Caco-2 (cell line): ENCODE measurements around the gene GNAQ. TPM values are rescaled to one million over a fixed set of nuclear protein-coding genes. Genes with fewer than 3 reads are reported as not detected.

Experiments
- BruUV-seq: library from RNA; stranded (reverse); fragments of 400-500 nt; replicated peaks from 2 replicates; lab custom pipeline; 2021; lab: Mats Ljungman, UMichigan
- CTCF ChIA-PET: fragments of 300-600 bp; sonication (Branson Sonifier 250); formaldehyde crosslinking; loops from one replicate; lab custom pipeline; 2022; ENCODE audit warnings: antibody characterized with exemption; lab: Charles Lee
- POLR2A ChIA-PET: fragments of 300-600 bp; sonication (Branson Sonifier 250); formaldehyde crosslinking; loops from one replicate; lab custom pipeline; 2022; ENCODE audit warnings: antibody characterized with exemption; lab: Charles Lee
- DNase-seq, 2 experiments: peaks; one replicate each; pipeline versions ENCODE4 v3.0.0 to v3.0.0-alpha.2; 2020 to 2022
- H3K27me3 ChIP-seq: replicated peaks from 2 replicates; pipeline ENCODE4 v1.6.0; 2011; ENCODE audit warnings: low read length; ENCODE audit not compliant: control insufficient read depth, insufficient read depth
- H3K36me3 ChIP-seq: 2 replicates; pipeline ENCODE4 v1.5.1; 2011; ENCODE audit warnings: low read length; ENCODE audit not compliant: control insufficient read depth, insufficient read depth
- H3K4me1 ChIP-seq: fragments of 250-450 bp; sonication (Bioruptor Pico); 2 replicates; pipeline ENCODE4 v1.5.1; 2020; ENCODE audit warnings: mild to moderate bottlenecking
- H3K4me3 ChIP-seq: 2 replicates; pipeline ENCODE4 v1.5.1; 2011; ENCODE audit warnings: low read depth, mild to moderate bottlenecking, control low read depth, low read length
- H3K9me3 ChIP-seq: fragments of 250-450 bp; sonication (Bioruptor Pico); 2 replicates; pipeline ENCODE4 v1.5.1; 2020; ENCODE audit warnings: mild to moderate bottlenecking, moderate library complexity
- H3K27ac Mint-ChIP-seq: one replicate; pipeline ENCODE4 v1.8.0; 2022; ENCODE audit warnings: mixed read lengths; ENCODE audit not compliant: unreplicated experiment
- H3K27me3 Mint-ChIP-seq: one replicate; pipeline ENCODE4 v1.8.0; 2022; ENCODE audit warnings: mixed read lengths; ENCODE audit not compliant: insufficient read depth, unreplicated experiment
- H3K36me3 Mint-ChIP-seq: one replicate; pipeline ENCODE4 v1.8.0; 2022; ENCODE audit warnings: mild to moderate bottlenecking, mixed read lengths; ENCODE audit not compliant: insufficient read depth, unreplicated experiment
- H3K4me1 Mint-ChIP-seq: one replicate; pipeline ENCODE4 v1.8.0; 2022; ENCODE audit warnings: low read depth, mixed read lengths; ENCODE audit not compliant: unreplicated experiment
- H3K4me3 Mint-ChIP-seq: one replicate; pipeline ENCODE4 v1.8.0; 2022; ENCODE audit warnings: mild to moderate bottlenecking, moderate library complexity, mixed read lengths; ENCODE audit not compliant: unreplicated experiment
- H3K9me3 Mint-ChIP-seq: one replicate; pipeline ENCODE4 v1.8.0; 2022; ENCODE audit warnings: mixed read lengths; ENCODE audit not compliant: unreplicated experiment
- CTCF ChIP-seq, 2 experiments: fragments of 200-600 bp in 1 of 2; IDR thresholded peaks; 1 replicate in 1 of 2; 2 replicates in 1 of 2; pipeline versions ENCODE4 v1.5.1 to v1.8.0; 2011 to 2022; ENCODE audit warnings: antibody characterized with exemption in 1 of 2, control low read depth in 1 of 2, inconsistent platforms in 1 of 2, low read depth in 1 of 2, low read length in 1 of 2, mild to moderate bottlenecking in 1 of 2, moderate library complexity in 1 of 2; ENCODE audit not compliant: insufficient read depth in 1 of 2, severe bottlenecking in 1 of 2, unreplicated experiment in 1 of 2
- intact Hi-C: fragments of 100-400 bp; cut with micrococcal nuclease; formaldehyde crosslinking; loops from one replicate; pipeline ENCODE4 v1.10.0; 2022; ENCODE audit not compliant: unreplicated experiment
- total RNA-seq: library from RNA; stranded (reverse); gene quantifications from 2 replicates; pipeline ENCODE4 v1.2.3, GENCODE V29; 2022

GNAQ gene
- total RNA-seq, 1 experiment from 2014 or later, result 10.1 TPM

- TF ChIP-seq CTCF (IDR thresholded peaks at IDR 0.05; ENCODE audit: insufficient read depth in 1 of 2, low read depth in 1 of 2, low read length in 1 of 2, severe bottlenecking in 1 of 2, unreplicated experiment in 1 of 2), result no peak
- DNase-seq, result no peak
- peaks cover 9% of the 10 kb centered on the region for H3K4me1 Mint-ChIP-seq
- Histone ChIP-seq H3K4me3 (no peak overlapping the region), H3K9me3 (no peaks in the 10 kb centered on the region), H3K36me3 (no peaks in the 10 kb centered on the region), H3K27me3 (no peaks in the 10 kb centered on the region), H3K4me1 (no peaks in the 10 kb centered on the region)
- peak overlapping the region; percentile 43 for H3K4me3 Mint-ChIP-seq
- peak overlapping the region; percentile 34 for H3K27ac Mint-ChIP-seq
- peaks cover 5% of the 10 kb centered on the region for H3K36me3 Mint-ChIP-seq
- ChIA-PET CTCF (no interaction called here), POLR2A (no interaction called here)
- intact Hi-C loops, result no loop called here
- H3K27me3 Mint-ChIP-seq, result no peaks in the 10 kb centered on the region
- no peaks in the 10 kb centered on the region for H3K9me3 Mint-ChIP-seq
- BruUV-seq, result no TSS peak
Observed at GRCh38 chr9:77961541-77961940, 70.1 kb downstream of the GNAQ start.

- peaks cover 9% of the 10 kb centered on the region for H3K4me1 Mint-ChIP-seq
Observed at GRCh38 chr9:77960356-77961153, 71.1 kb downstream of the GNAQ start.

GRCh38 chr9:77959803-77960202 is 71.8 kb downstream of the GNAQ start:
- Mint-ChIP-seq H3K4me1 (peaks cover 9% of the 10 kb centered on the region), H3K4me3 (no peak overlapping the region), H3K27ac (no peak overlapping the region), H3K36me3 (peaks cover 5% of the 10 kb centered on the region), H3K27me3 (no peaks in the 10 kb centered on the region), H3K9me3 (no peaks in the 10 kb centered on the region)
- TF ChIP-seq CTCF (IDR thresholded peaks at IDR 0.05; ENCODE audit: insufficient read depth in 1 of 2, low read depth in 1 of 2, low read length in 1 of 2, severe bottlenecking in 1 of 2, unreplicated experiment in 1 of 2), result no peak
- no peak overlapping the region for H3K4me3 ChIP-seq
- no peaks in the 10 kb centered on the region for H3K4me1 ChIP-seq
- H3K36me3 ChIP-seq, result no peaks in the 10 kb centered on the region
- H3K27me3 ChIP-seq, result no peaks in the 10 kb centered on the region
- no peaks in the 10 kb centered on the region for H3K9me3 ChIP-seq
- no TSS peak for BruUV-seq
- CTCF ChIA-PET, result no interaction called here
- intact Hi-C loops, result no loop called here
- DNase-seq, result no peak
- POLR2A ChIA-PET, result no interaction called here

More at GRCh38 chr9:77960356-77961153, 71.1 kb downstream of the GNAQ start:
- no peaks in the 10 kb centered on the region for H3K27me3 Mint-ChIP-seq
- BruUV-seq, result no TSS peak
- no peak for DNase-seq
- H3K27ac Mint-ChIP-seq, result no peak overlapping the region
- Histone ChIP-seq H3K9me3 (no peaks in the 10 kb centered on the region), H3K4me1 (no peaks in the 10 kb centered on the region), H3K27me3 (no peaks in the 10 kb centered on the region), H3K4me3 (no peak overlapping the region), H3K36me3 (no peaks in the 10 kb centered on the region)
- no peak overlapping the region for H3K4me3 Mint-ChIP-seq
- H3K36me3 Mint-ChIP-seq, result peaks cover 5% of the 10 kb centered on the region
- H3K9me3 Mint-ChIP-seq, result no peaks in the 10 kb centered on the region
- POLR2A ChIA-PET, result no interaction called here
- CTCF ChIA-PET, result no interaction called here
- TF ChIP-seq CTCF (IDR thresholded peaks at IDR 0.05; ENCODE audit: insufficient read depth in 1 of 2, low read depth in 1 of 2, low read length in 1 of 2, severe bottlenecking in 1 of 2, unreplicated experiment in 1 of 2), result no peak
- intact Hi-C loops, result no loop called here
